ENCODE data around the gene B4GALNT4.
"Not testable (repeated sequence)": the region's sequence is repeated elsewhere in the genome, so short reads cannot be mapped to it uniquely, and the experiment has no call there.

B4GALNT4 gene

DNA sequence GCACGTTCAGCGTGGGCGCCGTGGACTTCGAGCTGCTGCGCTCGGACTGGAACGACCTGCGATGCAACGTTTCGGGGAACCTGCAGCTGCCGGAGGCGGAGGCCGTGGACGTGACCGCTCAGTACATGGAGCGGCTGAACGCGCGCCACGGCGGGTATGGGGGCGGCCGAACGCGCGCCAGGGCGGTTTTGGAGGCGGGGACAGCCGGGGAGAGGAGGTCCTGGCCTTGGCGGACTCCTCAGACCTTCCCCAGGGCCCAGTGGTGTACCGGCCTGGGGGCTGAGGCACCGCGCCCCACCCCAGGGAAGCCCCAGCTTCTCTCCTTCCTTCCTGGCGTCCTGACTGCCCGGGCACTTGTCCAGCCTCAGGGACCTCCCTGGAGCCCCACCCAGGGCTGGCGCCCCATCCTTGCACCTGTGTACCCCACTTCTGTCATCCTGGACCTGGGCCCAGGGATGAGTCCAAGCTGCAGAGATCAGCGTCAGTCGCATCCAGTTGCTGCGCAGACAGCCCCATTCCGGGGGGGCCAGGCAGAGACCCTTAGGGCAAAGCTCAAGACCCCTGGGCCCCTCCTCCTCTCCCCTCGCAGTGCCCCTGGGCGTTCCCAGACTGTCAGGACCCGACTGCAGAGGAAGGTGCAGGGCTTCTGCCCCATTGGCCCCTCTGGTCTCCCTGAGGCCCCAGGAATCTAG is 8.0 kb downstream of the B4GALNT4 start:
- no peak for DNase-seq

DNA sequence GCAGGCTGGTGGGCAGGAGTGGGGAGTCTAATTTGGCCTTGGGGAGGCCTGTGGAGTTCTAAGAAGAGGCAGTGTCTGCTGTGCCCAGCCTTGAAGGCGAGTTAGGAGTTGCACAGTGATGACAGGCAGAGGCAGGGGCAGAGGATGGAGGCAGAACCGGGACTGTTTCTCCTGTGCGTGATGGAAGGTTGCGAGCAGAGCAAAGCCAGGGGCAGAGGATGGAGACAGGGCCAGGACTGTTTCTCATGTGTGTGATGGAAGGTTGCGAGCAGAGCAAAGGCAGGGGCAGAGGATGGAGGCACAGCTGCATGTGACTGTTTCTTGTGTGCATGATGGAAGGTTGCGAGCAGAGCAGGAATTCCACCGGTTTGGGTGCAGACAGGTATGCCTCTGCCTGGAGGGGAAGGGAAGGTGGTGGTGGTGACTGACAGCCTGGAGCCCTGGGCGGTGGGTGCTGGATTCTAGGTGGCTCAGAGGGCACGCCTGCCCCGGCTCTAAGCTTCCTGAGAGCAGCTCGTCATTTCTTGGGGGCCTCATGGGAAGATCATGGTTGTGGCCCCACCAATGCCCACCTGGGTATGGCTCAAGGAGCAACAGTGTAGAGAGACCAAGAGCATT is 8.7 kb downstream of the B4GALNT4 start:
- DNase-seq: no peak

DNA sequence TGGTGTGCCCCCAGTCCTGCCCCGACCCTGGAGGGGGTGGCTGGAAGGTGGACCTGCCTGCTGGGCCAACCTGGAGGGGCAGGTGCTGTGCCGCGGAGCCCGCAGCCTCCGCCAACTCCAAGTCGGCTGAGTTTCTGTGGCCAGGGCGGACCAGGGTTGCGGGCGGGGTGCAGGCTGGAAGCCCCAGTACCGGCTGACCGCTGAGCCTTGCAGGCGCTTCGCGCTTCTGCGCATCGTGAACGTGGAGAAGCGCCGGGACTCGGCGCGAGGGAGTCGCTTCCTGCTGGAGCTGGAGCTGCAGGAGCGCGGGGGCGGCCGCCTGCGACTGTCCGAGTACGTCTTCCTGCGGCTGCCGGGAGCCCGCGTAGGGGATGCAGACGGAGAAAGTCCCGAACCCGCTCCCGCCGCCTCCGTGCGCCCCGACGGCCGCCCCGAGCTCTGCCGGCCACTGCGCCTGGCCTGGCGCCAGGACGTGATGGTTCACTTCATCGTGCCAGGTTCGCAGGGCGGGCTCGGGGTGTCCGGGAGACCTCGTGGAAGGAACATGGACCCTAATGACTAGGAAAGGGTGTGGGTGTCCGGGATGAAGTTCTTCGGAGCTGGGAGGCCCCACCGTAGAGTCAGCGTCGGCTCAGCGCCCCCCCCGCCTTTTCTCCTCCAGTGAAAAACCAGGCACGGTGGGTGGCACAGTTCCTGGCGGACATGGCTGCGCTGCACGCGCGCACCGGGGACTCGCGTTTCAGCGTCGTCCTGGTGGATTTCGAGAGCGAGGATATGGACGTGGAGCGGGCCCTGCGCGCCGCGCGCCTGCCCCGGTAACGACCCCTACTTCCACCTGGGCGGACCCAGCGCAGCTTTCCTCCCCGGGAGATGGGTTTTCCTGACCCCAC is 10.2 kb downstream of the B4GALNT4 start:
- no peak for DNase-seq

- no peak for DNase-seq
Measured at GRCh38 chr11:380095-380480, 10.8 kb downstream of the B4GALNT4 start.

GRCh38 chr11:380491-380890 is 11.2 kb downstream of the B4GALNT4 start:
- DNase-seq: no peak

DNA sequence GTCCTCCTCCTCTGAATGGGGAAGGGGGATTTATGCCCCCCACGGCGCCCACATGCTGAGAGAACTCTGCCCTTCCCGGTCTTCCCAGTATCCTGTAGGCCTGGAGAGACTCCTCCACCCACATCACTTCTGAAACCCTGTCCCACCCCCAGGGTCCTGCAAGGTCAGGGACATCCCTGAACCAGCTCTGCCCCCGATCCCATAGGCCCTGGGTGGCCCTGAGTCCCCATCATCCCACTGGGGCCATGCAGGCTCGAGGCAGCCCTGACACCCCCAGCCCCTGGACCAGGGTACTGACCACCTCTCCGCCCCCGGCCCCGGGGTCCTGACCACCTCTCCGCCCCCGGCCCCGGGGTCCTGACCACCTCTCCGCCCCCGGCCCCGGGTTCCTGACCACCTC is 11.7 kb downstream of the B4GALNT4 start:
- no peak for DNase-seq

- no peak for DNase-seq
Measured at GRCh38 chr11:381501-382072, 12.3 kb downstream of the B4GALNT4 start.

DNA sequence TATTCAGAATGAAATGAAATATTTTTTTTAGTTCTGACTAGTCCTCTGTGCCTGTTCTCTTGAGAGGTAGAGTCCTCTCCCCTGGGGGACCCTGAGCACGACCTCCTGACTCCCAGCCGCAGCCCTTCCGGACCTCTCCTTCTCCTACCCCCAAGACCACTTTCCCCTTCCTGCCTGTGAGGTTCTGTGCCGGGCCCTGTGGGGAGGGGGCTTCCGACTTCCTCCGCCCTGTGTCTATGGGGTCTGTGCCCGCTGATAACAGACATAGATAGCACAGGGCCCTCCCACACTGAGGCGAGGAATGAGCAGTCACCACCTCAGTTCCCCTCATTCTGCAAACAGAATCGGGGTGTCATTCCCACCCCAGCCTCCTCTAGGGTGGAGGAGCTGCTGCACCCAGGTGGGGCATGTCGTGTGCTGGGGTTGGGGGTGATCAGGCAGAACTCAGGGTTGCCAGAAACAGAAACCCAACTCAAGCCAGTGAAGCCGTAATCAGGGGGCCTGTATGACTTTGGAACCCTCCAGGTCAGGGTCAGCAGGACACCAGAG is 12.9 kb downstream of the B4GALNT4 start:
- DNase-seq: no peak

DNA sequence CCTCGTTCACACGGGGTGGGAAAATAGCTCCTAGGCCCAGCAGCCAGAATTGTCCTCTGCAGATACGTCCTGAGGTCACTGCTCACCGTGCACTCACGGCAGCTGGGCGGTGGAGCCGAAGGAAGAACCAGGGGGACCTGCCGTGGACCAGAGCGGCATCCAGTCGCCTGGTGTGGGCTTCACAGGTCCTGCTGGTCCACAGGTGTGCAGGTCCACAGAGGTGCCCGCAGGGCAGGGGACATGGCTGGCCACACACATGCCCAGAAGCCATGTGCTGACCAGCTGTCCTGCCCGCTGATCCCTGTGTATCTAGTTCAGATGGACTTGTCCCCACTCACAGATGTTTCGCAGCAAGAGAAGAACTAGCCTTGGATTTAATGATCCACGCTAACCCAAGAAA is 14.1 kb downstream of the B4GALNT4 start:
- no peak for DNase-seq

GRCh38 chr11:384511-384910 is 15.2 kb downstream of the B4GALNT4 start:
- no peak for DNase-seq

- no peak for DNase-seq
Measured at GRCh38 chr11:385594-386351, 16.5 kb downstream of the B4GALNT4 start.

DNA sequence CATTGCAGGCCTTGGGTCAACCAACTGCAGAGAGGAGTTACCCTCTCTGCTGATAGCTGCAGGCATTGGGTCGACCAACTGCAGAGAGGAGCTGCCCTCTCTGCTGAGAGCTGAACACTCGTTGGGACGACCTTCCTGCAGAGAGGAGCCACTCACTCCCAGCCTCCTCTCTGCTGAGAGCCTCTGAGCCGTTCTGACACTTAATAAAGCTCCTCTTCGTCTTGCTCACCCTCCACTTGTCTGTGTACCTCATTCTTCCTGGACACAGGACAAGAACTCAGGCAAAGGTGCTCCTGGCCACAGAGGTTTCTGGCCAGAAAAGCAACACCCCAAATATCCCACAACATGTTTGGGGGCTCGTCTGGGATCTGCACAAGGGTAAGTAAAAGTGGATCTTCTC is 17.2 kb downstream of the B4GALNT4 start:
- no peak for DNase-seq

DNA sequence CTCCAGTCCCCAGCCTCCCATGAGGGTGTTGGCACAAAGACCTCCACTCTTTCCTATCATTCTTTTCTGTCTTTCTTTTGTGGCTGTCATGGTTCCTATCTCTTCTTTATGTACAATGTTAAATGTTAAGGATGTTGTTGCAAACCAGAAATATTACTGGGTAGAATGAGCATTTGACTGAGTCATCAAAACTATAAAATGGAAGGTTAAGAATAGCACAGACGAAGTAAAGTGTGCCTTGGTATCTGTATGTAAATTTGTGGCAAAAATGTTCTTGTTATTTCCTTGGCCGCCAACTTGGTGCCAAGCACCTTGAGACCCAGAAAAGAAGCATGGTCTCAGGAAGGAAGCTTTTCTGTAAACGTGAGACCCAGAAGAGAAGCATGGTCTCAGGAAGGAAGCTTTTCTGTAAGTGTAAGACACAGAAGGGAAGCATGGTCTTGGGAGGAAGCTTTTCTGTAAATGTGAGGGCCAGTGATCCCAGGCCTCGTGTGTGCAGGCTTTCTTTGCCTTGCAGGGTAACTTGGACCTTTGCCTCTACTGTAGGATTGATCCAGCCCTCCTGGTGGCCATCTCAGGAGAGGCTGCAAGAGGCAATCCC is 18.0 kb downstream of the B4GALNT4 start:
- DNase-seq: no peak

DNA sequence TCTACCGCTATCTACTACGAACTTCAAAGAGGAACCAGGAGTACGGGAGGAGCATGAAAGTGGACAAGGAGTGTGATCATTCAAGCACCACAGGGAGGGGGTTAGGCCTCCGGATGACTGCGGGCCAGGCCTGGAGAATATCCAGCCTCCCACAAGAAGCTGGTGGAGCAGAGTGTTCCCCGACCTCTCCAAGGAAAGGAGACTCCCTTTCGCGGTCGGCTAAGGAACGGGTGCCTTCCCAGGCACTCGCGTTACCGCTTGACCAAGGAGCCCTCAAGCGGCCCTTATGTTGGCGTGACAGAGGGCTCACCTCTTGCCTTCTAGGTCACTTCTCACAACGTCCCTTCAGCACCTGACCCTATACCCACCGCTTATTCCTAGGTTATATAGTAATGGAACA is 20.1 kb downstream of the B4GALNT4 start:
- DNase-seq: not testable (repeated sequence)

- no peak for DNase-seq
Measured at GRCh38 chr11:390175-390574, 20.9 kb downstream of the B4GALNT4 start.

- no peak for DNase-seq
Measured at GRCh38 chr11:391117-392017, 22.1 kb downstream of the B4GALNT4 start.

DNA sequence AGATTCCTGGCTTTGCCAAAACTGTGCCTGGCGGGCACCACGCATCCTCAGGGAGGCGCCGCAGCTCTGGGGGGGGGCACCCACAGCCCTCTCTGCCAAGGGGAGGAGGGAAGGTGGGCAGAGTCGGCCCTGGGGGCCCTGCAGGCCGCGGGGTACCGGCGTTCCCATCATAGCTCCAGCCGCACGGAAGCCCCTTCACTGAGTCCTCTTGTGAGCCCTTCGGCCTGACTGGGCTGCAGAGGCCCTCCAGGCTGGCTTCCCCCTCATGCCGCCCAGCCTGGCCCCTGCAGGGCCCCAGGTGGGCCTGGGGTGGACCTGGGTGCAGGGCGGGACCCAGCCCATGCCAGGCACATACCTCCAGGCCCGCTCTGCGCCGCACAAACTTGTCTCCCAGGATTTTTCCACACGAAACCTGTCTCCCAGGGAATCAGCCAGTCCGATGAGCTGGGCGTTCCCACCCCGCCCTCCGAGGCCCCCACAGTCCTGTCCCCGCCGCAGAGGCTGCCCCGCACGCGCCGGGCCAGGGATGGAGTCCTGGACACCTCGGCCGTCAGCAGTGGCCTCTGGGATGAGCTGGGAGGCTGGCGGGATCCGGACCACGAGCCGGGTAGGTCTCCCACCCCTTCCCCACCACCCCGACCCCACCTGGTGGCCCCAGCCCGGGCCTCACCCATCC is 22.9 kb downstream of the B4GALNT4 start:
- DNase-seq: no peak

DNA sequence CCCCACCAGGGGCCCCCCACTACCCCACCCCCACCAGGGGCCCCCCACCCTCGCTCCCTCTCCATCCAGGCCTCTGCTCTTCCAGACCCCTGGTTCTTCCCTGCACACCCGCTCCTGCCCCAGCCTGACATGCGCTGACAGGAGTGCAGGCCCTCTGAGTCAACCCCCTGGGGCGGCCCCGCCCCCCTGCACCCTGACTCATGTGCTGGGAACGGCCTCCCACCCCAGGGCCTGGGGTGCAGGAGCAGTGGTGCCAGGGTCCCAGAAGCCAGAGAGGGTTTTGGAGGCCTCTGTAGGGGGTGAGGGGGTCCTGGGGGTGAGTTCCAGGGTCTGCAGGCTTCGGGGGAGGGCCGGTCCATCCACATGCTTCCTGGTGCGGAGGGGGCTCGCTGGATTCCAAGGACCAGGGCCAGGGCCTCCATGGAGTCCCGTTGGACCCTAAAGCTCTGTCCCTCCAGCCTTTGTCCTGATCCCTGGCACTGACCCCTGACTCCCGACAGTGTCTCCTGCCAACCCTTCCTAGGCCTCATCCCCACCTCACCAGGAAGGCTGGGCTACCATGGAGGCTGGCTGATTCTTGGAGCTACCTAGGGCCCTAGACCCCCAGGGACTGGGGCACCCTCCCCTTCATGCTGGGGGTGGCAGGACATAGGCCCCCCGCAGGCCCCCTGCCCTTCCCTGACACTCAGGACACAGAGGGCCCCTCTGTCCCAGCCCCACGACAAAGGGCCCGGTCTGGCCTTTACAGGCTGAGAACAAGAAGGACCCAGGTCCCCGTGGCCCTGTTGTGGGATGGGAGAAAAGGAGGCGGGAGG is 24.1 kb downstream of the B4GALNT4 start:
- DNase-seq: no peak
